ENCODE results near the gene CNTN2. TPM values are rescaled to one million over a fixed set of nuclear protein-coding genes. Genes with fewer than 3 reads are reported as not detected.

Gene CNTN2
- total RNA-seq, 1 experiment from 2014 or later: not detected

DNA sequence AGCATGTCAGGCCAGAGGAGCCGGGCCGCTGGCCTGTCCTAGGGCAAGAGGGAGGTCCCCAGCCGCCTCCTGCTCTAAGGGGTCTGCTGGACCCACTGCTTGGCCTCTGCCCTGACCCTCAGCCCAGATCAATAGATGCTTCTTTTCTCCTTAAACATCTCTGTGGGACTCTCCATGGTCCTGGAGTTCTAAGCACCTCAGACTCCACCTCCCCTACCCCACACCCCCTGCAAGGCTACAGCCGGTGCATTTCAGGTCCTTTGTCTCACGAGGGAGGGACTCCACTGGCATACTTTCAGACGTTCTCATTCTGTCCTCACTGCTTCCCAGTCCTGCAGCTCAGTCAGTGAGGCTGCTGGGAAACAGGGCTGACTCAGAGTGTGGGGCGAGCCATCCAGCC lies 11.0 kb downstream of the CNTN2 start:
- no peak for DNase-seq (ENCODE audit: low read depth)

DNA sequence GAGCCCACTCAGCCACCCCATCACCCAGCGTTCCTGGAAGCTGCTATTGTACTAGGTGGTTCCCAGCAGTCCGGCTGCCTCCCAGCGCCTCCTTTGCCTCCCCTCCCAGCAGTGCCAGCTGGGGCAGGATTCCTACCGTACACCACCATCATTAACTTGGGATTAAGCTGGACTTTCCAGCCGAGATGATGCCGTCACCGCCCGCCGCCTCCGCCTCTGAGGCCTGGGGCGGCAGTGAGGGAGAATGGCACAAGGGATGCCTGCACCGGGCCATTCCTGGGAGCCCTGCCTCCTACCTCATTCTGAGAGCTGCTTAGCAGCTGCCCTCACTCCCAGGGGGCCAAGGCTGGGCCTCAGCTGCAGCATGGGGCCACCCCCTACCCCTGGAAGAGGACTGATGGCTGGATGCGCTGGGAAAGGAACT lies 13.2 kb downstream of the CNTN2 start:
- DNase-seq (ENCODE audit: low read depth): no peak

DNA sequence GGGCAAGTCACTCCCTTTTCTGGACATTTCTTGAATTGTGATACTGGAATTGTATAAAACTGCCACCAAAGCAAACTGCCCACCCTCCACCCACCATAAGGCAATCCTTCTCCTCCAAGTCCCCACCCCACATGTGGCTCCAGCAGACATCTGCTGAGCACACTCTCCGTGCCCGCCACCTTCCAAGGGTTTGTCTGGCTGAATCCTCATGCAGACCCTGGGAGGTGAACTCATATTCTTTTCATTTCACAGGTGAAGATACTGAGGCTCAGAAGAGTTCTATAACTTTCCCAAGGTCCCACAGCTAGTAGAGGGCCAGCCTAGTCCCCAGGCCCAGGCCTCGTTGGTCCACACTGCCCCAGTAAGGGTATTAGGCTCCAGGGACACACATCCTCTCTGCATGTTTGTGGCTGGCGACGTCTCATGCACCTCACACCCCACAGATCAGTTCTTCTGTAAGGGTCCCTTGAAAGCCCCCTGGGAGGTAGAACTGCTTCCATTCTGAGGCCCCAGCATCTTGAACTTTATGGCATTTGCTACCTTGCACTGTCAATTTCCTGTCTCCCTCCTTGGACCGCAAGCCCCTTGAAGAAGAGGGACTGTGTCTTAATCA lies 14.1 kb downstream of the CNTN2 start:
- no peak for DNase-seq (ENCODE audit: low read depth)

DNA sequence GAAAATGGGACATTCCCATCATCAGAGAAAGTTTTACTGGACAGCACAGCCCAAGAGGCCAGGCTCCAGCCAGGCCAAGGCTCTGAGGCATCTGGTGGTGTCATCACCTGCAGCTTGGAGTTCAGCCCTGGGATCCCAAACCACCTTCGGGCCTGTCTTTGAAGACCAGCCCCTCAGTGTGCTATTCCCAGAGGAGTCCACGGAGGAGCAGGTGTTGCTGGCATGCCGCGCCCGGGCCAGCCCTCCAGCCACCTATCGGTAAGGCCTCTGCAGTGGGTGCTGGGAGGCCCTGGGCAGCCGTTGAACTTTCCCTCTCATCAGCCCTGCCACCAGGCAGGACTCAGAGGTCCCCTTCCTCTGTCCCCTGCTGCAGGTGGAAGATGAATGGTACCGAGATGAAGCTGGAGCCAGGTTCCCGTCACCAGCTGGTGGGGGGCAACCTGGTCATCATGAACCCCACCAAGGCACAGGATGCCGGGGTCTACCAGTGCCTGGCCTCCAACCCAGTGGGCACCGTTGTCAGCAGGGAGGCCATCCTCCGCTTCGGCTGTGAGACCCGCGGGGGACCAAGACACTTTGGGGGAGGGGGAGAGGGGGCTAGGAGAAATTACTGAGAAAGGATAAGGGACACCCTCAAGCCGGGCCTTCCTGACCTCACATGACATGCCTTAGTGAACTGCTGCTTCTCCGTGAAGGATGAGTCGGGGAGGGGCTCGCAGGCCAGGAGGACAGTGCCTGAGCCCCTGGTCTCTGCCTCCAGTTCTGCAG lies 15.0 kb downstream of the CNTN2 start:
- DNase-seq (ENCODE audit: low read depth): no peak

DNA sequence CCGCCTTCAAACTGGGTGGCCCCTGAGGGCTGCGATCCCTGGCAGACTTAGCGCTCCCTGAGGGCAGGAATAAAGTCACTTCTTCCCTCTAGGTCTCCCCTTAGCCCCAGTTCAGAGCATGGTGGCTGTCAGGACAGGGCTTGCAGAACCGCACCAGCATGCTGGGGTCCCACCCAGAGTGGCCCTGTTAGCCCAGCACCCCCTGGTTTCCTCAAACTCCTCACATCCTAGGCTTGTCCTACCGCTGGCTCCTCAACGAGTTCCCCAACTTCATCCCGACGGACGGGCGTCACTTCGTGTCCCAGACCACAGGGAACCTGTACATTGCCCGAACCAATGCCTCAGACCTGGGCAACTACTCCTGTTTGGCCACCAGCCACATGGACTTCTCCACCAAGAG lies 15.8 kb downstream of the CNTN2 start:
- no peak for DNase-seq (ENCODE audit: low read depth)

DNA sequence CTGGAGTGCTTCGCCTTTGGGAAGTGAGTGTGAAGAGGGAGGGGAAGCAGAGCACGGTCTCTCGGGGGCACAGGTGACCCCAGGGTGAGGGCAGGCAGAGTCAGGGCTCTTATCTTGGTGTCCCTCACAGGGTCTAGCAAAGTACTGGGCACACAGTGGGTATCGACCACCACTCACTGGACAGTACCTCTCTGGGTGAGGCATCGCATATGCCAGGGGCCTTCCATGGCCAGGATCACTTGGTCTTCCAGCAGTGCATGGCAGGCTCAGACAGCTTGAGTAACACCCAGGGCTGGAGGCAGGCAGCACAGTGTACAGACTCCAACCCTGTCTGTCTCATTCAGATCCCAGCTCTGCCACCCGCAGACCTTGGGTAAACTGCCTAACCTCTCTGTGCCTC lies 16.6 kb downstream of the CNTN2 start:
- DNase-seq (ENCODE audit: low read depth): no peak

DNA sequence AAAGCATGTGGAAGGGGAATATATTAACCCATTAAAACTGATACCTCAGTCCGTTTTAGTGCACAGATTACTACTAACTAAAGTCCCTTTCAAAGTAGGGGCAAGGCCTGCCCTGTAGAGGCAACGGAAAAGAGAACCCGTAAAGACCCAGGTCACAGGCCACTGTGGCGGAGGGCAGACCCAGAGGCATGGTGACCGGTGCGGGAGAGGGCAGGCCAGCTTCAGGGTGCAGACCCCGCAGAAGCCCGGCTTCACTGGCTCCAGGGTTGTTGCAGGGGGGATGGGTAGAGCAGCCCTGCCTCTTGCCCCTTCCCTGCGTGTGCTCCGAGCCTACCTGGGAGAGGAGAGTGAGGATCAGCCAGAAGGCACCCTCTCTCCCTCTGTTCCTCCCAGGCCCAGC lies 17.7 kb downstream of the CNTN2 start:
- DNase-seq (ENCODE audit: low read depth): no peak

DNA sequence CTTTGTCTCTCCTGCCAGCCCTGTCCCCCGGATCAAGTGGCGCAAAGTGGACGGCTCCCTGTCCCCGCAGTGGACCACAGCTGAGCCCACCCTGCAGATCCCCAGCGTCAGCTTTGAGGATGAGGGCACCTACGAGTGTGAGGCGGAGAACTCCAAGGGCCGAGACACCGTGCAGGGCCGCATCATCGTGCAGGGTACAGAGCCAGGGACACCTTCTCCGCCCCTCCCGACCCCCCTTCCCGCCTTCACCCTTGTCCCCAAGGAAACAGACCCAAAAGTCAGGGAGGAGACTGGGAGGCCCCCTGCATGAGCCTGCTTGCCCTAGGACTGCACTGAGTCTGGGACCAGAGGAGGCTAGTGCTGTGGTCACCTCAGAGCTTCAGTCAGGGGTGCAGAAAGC lies 18.2 kb downstream of the CNTN2 start:
- no peak for DNase-seq (ENCODE audit: low read depth)

DNA sequence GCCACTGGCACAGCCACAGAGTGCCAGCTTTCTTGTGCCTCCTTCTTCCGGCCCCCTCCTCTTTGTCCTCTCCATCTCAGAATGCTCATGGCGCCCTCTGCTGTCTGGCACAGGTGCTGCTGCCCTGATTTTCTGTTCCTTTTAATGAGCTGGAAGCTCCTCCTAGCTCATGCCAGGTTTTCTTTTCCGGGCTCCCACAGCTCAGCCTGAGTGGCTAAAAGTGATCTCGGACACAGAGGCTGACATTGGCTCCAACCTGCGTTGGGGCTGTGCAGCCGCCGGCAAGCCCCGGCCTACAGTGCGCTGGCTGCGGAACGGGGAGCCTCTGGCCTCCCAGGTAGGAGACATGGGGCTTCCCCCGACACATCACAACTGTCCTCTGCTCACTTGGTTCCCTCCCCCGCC lies 18.7 kb downstream of the CNTN2 start:
- DNase-seq (ENCODE audit: low read depth): peak; percentile 75

DNA sequence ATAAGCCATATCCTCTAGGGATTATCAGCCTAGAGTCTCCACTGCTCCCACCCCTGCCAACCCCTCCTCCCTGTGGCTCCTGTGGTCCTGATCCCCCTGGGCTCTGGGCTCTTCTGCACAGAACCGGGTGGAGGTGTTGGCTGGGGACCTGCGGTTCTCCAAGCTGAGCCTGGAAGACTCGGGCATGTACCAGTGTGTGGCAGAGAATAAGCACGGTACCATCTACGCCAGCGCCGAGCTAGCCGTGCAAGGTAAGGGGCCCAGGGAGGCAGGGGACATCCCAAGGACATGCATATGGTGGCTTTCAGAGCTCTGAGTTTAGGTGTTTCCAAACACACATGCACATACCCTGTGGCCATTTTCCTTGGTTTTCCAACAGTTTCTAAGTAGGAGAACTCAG lies 19.3 kb downstream of the CNTN2 start:
- DNase-seq (ENCODE audit: low read depth): no peak

DNA sequence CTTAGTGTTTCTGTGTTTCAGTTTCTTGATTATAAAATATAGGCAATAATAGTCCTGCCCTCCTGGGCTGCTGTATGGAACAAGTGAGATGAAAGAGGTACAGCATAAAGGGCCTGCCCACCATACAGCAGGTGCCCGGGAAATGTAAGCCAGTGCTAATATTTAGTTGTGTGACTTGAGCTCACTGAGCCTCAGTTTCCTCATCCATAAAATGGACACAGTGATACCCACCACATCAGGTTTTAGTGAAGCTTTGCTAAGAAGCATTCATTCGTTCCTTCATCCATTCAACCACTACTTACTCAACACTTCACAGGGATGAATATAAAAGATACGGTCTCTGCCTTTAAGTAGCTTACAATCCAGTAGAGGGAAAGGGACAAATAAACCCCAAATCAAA lies 19.9 kb downstream of the CNTN2 start:
- DNase-seq (ENCODE audit: low read depth): no peak

DNA sequence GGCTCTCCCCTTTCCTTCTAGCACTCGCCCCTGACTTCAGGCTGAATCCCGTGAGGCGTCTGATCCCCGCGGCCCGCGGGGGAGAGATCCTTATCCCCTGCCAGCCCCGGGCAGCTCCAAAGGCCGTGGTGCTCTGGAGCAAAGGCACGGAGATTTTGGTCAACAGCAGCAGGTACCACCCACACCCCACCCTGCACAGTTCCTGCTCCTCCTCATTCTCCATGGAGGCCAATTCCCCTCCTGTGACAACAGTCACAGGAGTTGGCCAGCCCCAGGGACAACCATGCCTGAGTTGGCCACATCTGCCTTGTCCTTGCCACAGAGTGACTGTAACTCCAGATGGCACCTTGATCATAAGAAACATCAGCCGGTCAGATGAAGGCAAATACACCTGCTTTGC lies 21.3 kb downstream of the CNTN2 start:
- no peak for DNase-seq (ENCODE audit: low read depth)

DNA sequence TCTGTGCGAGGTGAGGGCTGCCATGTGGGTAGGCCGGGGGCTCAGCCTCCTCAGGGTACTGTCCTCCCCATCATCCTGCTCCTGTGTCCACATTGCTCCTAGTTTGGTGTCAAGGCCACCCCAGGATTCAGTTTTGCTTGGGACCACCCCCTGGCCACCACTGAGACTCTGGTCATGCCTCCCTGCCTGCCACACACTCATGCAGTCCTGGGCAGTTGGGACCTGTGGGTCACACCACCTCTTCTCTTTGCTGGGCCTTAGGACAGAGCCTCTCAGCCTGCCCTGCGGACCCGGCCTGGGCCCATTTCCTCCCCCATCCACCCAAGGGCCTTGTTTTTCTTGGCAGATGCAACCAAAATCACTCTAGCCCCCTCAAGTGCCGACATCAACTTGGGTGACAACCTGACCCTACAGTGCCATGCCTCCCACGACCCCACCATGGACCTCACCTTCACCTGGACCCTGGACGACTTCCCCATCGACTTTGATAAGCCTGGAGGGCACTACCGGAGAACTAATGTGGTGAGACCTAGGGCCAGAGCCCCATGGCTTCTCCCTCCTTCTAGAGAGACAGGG lies 21.8 kb downstream of the CNTN2 start:
- no peak for DNase-seq (ENCODE audit: low read depth)

DNA sequence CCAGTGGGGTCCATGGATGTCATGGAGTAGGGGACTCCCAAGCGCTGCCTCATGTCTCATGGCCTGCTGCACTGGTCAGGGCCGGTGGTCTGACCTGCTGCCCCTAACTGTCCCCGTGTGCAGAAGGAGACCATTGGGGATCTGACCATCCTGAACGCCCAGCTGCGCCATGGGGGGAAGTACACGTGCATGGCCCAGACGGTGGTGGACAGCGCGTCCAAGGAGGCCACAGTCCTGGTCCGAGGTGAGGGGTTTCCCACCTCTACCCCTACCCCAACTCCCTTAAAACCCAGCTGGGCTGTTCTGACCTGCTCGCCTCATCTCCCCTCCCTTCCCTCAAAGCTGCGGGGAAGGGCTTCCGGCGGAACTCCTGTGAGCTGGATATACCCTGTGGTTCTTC lies 22.7 kb downstream of the CNTN2 start:
- no peak for DNase-seq (ENCODE audit: low read depth)

DNA sequence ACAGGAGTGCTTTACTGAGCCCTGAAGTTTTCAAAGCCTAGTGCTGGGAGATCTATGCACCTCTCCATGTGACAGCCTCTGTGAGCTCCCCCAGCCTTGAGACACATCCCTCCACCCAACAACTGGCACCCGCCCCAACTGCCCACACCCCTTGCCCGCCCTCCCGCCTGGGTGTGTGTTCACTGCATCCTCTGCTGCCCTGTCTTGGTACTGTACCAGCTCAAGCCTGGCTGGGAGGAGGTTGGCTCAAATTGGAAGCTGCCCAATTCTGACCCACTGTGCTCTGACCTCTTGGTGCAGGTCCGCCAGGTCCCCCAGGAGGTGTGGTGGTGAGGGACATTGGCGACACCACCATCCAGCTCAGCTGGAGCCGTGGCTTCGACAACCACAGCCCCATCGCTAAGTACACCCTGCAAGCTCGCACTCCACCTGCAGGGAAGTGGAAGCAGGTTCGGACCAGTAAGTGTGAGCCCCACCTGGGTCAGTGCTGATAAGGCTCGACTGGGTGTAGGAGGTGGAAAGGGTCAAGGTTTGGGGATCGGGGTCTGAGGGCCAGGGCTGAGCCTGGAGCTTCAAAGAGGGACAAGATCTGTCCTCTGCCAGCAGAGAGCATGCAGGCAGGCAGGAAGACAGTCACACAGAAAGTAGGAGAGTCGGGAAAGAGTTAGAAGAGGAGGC lies 23.3 kb downstream of the CNTN2 start:
- peak; percentile 29 for DNase-seq (ENCODE audit: low read depth)

DNA sequence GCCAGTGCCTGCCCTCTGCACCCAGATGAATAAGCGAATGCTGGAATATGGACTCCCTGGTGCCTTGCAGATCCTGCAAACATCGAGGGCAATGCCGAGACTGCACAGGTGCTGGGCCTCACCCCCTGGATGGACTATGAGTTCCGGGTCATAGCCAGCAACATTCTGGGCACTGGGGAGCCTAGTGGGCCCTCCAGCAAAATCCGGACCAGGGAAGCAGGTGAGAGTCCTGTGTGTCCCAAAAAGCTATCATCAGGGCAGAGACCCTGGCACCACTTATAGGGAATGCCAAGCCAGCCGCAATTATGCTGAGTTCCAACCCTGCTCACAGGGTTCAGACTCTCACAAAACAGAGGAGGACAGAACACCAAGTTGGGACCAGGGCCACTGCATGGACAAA lies 24.0 kb downstream of the CNTN2 start:
- DNase-seq (ENCODE audit: low read depth): no peak

DNA sequence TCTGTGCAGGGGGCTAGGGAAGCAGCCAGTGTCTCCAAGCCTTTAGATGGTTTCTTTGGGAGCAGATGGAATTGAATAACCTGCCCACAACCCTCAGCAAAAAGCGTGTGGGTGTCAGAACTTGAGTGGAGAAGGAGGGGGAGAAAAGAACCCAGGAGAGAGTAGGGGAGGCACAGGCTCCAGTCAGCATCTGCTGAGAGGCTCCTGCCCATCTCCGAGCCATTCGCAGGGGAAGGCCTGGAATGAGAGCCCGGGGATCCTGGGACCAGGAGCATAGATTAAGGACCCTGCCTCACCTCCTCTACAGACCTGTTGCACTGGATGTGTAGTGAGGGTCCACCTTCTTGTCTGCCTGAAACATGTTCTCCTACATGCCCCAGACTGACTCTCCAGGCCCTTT lies 25.0 kb downstream of the CNTN2 start:
- no peak for DNase-seq (ENCODE audit: low read depth)

DNA sequence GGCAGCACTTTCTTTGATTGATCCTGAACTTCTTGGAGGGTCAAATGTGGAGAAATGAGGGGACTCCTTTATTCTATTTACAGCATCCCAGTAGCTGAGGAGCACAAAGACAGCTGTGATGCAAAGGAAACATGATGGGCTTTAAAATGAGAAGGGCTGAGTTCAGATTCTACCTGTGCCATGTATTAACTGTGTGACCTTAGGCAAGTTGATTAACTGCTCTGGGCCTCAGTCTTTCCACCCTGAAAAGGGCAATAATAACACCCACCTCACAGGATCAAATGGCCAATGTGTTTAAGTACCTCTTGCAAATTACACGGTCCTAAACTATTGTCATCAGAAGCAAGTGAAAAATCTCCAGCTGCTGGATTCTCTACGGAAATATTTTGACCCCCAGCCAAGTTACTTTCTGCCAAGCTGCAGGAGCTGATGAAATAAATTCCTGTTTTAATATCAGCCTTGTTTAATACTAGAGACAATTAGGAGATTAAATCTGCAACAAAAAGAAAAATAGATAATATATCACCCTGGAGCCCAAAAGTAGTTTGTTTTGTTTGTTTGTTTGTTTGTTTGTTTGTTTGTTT lies 25.5 kb downstream of the CNTN2 start:
- no peak for DNase-seq (ENCODE audit: low read depth)

DNA sequence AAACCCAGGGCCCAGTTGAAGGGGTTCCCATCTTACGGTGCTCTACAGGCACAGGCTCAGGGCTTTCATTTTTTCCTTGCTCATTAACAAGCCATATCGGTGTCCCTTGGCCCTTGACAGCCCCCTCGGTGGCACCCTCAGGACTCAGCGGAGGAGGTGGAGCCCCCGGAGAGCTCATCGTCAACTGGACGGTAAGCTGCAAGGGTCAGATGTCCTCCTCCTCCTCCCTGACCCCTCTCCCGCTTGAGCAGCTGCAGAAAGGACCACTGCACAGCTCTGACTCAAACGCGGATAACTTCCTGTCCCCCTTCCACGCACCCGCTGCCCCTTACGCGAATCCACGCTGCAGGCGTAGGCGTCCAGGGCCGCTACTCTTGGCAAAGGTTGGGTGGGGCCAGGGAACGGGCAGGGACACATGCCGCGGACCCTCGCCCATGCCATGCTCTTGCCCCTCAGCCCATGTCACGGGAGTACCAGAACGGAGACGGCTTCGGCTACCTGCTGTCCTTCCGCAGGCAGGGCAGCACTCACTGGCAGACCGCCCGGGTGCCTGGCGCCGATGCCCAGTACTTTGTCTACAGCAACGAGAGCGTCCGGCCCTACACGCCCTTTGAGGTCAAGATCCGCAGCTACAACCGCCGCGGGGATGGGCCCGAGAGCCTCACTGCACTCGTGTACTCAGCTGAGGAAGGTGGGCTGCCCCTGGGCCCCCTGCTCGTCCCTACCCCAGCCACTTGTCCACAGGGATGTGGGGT lies 26.5 kb downstream of the CNTN2 start:
- no peak for DNase-seq (ENCODE audit: low read depth)

DNA sequence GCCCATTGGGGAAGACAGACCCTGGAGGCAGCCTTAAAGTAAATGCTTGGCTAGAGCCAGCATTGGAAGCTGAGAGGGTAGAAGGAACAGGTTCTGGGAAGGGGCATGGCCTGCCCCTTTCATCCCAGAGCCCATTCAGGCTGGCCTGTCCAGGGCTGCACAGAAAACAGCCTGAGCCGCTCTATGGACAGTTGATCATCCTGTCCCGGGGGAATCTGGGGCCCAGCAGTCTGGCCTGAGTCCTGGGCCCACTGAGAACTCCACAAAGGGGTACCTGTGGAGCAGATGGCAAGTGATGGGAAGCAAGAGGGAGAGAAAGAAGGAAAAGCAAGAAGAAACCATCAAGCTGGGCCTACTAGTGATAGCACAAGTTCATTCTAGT lies 28.0 kb downstream of the CNTN2 start:
- DNase-seq (ENCODE audit: low read depth): no peak

DNA sequence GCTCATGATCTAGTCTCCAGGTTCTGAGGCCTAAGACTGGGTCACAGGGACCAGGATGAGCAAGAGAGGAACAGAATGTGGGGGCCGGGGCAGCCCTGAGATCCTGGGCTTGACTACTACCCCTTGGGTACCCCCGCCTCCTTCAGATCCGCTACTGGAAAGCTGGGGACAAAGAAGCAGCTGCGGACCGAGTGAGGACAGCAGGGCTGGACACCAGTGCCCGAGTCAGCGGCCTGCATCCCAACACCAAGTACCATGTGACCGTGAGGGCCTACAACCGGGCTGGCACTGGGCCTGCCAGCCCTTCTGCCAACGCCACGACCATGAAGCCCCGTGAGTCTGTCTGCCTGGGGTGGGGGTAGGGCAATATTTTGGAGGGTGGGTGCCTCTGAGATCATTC lies 28.8 kb downstream of the CNTN2 start:
- DNase-seq (ENCODE audit: low read depth): no peak

DNA sequence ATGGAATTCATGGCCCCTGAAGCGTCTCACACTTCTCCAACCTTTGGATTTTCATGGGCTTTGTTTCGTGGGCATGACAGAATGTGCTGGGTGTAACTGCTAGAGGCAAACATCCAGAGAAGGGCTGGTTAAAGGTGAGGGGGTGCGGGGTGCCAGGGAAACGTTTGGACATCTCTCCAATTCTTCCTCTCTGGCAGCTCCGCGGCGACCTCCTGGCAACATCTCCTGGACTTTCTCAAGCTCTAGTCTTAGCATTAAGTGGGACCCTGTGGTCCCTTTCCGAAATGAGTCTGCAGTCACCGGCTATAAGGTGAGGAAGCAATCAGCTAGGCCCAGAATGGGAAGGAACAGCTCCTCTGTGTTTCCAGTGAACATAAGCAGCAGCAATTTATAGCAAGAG lies 29.3 kb downstream of the CNTN2 start:
- no peak for DNase-seq (ENCODE audit: low read depth)

All from Daoy (cell line).